ENCODE data around the gene LMX1A.

- TF ChIP-seq E2F6 (IDR thresholded peaks at IDR 0.05; ENCODE audit: borderline replicate concordance, low read depth): no peak
- no peak for TF ChIP-seq CTCF (IDR thresholded peaks at IDR 0.05)
- no peak for TF ChIP-seq BHLHE40 (IDR thresholded peaks at IDR 0.05; ENCODE audit: low read depth, low read length)
These were observed 56.1 kb downstream of the LMX1A start for GRCh38 chr1:165300400-165300903.

Measured in A549 (cell line).